A549 (cell line): ENCODE measurements around the gene RAX2.

Source experiments
- CBX8 ChIP-seq: fragments of 200-600 bp; sonication (generic); IDR thresholded peaks from 2 replicates; pipeline ENCODE4 v1.6.1; 2016
- CHD4 ChIP-seq: fragments of 200-600 bp; sonication (generic); IDR thresholded peaks from 2 replicates; pipeline ENCODE4 v1.6.1; 2016; ENCODE audit warnings: antibody characterized with exemption, mild to moderate bottlenecking, borderline replicate concordance
- CTCF ChIP-seq: fragments of >200 bp; sonication (Bioruptor Twin); formaldehyde crosslinking; IDR thresholded peaks from 3 replicates; pipeline ENCODE4 v1.5.1; 2016
- FOSL2 ChIP-seq, 2 experiments: fragments of 450-650 bp in 1 of 2; fragments of >200 bp in 1 of 2; sonication (Bioruptor Twin) in 1 of 2; formaldehyde crosslinking; IDR thresholded peaks; 2 replicates each; pipeline versions ENCODE4 v1.5.0 to v1.6.1; 2016 to 2020; ENCODE audit warnings: mild to moderate bottlenecking in 1 of 2, moderate library complexity in 1 of 2
- HDAC2 ChIP-seq: fragments of 200-600 bp; sonication (generic); IDR thresholded peaks from 2 replicates; pipeline ENCODE4 v1.6.1; 2016
- POLR2A ChIP-seq: IDR thresholded peaks from 2 replicates; pipeline ENCODE4 v1.6.1; 2012; ENCODE audit warnings: mild to moderate bottlenecking, low read length
- POLR2AphosphoS2 ChIP-seq: conservative IDR thresholded peaks from 2 replicates; pipeline ENCODE4 v1.6.1; 2012; ENCODE audit warnings: low read length, improper control_type of control experiment, inconsistent platforms
- RAD21 ChIP-seq, 2 experiments: fragments of >200 bp in 1 of 2; sonication (Bioruptor Twin) in 1 of 2; formaldehyde crosslinking in 1 of 2; IDR thresholded peaks in 1 of 2; conservative IDR thresholded peaks in 1 of 2; 2 replicates in 1 of 2; 3 replicates in 1 of 2; pipeline ENCODE4 v1.6.1; 2012 to 2018; ENCODE audit warnings: inconsistent platforms in 1 of 2
- RCOR1 ChIP-seq: fragments of 150-350 bp; IDR thresholded peaks from 2 replicates; pipeline ENCODE4 v1.6.1; 2014; ENCODE audit warnings: antibody characterized with exemption, low read length, low read depth
- SMC3 ChIP-seq: fragments of >200 bp; sonication (Bioruptor Twin); formaldehyde crosslinking; IDR thresholded peaks from 3 replicates; pipeline ENCODE4 v1.6.1; 2018; ENCODE audit warnings: inconsistent platforms
- TF ChIP-seq, protein P1 (sequence below): IDR thresholded peaks from 2 replicates; pipeline ENCODE4 v1.6.1; 2012
- TF ChIP-seq, protein P2 (sequence below): fragments of 200-600 bp; sonication (generic); IDR thresholded peaks from 2 replicates; pipeline ENCODE4 v1.6.1; 2016; ENCODE audit warnings: antibody characterized with exemption, mild to moderate bottlenecking, moderate library complexity

DNA sequence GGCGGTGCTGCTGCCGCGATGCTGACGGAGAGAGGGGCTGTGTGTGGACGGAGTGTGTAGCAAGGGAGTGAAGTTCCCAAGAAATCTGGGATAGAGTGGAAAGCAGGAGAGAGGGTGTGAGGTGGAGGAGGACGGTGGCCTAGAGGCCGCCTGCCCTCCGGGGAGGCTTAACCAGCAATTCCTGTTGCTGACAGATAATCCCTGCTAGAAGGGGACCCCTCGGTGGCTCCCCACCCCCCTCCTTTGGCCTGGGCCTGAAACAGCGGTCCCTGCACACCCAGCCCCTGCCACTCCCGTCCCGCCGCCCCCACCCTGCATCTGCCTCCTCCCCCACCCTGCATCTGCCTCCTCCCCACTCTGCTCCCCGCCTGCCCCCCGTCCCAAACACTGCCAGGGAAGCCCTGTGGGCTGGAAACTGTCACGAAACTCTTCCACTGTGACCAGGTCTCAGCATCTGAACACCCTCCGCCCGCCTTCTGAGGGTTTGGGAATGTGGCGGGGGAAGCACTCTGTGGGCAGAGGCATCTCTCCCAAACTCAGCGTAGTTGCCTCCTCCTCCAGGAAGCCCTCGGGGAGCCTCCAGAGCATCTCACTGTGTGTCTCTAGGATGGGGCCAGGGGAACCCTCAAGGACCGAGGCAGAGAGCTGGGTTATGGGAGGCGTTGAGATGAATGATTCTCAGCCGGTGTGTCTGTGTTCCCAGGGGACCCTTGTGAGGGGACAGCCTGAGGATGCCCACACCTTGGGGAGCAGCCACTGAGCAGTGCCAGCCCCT lies 31.3 kb upstream of the RAX2 start:
- TF ChIP-seq FOSL2 (IDR thresholded peaks at IDR 0.05) = no peak
- no peak for TF ChIP-seq FOSL2 (CRISPR knock-in tag; IDR thresholded peaks at IDR 0.05)
- no peak for TF ChIP-seq CTCF
- TF ChIP-seq CBX8 = no peak
- TF ChIP-seq RCOR1 = no peak
- TF ChIP-seq, protein P1, sequence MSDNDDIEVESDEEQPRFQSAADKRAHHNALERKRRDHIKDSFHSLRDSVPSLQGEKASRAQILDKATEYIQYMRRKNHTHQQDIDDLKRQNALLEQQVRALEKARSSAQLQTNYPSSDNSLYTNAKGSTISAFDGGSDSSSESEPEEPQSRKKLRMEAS = no peak
- no peak for TF ChIP-seq SMC3
- no peak for TF ChIP-seq POLR2AphosphoS2
- TF ChIP-seq CHD4 = no peak
- no peak for TF ChIP-seq POLR2A
- no peak for TF ChIP-seq HDAC2
- TF ChIP-seq RAD21 (conservative IDR thresholded peaks at IDR 0.05 in 1 of 2, IDR thresholded peaks at IDR 0.05 in 1 of 2) = no peak
- TF ChIP-seq, protein P2, sequence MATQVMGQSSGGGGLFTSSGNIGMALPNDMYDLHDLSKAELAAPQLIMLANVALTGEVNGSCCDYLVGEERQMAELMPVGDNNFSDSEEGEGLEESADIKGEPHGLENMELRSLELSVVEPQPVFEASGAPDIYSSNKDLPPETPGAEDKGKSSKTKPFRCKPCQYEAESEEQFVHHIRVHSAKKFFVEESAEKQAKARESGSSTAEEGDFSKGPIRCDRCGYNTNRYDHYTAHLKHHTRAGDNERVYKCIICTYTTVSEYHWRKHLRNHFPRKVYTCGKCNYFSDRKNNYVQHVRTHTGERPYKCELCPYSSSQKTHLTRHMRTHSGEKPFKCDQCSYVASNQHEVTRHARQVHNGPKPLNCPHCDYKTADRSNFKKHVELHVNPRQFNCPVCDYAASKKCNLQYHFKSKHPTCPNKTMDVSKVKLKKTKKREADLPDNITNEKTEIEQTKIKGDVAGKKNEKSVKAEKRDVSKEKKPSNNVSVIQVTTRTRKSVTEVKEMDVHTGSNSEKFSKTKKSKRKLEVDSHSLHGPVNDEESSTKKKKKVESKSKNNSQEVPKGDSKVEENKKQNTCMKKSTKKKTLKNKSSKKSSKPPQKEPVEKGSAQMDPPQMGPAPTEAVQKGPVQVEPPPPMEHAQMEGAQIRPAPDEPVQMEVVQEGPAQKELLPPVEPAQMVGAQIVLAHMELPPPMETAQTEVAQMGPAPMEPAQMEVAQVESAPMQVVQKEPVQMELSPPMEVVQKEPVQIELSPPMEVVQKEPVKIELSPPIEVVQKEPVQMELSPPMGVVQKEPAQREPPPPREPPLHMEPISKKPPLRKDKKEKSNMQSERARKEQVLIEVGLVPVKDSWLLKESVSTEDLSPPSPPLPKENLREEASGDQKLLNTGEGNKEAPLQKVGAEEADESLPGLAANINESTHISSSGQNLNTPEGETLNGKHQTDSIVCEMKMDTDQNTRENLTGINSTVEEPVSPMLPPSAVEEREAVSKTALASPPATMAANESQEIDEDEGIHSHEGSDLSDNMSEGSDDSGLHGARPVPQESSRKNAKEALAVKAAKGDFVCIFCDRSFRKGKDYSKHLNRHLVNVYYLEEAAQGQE = no peak
